ENCODE measurements around the gene SH2D6.
A peak's percentile ranks its signal among the peaks of the same experiment; 100 is the strongest.

The SH2D6 gene

DNA sequence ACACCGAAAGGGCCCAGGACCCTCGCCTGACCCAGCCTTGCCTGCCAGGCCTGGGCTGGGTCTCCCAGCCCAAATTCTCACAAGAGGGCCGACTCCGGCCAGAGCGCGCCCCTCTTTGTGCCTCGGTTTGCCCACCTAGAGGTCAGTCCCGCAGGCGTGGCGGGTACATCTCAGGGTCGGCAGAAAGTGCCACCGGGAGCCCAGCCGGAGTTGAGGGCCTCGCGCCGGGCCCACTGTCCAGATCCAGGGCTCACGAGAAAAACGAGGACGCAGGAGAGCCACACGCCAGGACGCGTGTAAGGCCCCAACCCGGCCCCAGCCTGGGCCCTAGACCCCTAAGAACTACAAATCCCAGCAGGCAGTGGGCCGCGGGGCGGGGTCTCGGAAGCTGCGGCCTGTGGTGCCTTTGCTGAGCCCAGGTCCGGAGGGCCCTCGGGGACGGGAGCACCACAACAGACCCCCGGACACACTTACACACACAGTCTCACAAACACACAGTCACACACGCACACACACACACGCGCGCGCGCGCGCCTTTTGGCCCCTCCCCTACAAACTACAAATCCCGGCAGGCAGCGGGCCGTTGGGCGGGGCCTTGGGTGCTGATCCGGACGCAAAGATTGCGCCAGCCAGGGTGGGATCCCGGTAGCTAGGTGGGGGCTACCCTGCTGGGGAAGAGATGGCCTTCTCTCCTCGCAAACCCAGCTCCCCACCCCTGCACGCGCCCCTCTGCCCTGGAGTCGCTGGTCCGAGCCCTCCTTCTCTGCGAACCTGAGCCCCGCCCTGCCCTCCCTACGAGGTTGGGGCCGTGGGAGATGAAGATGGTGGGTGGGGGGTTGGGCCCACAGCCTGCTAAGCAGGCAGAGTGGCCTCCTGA is at the start of gene SH2D6:
SH2D6 (plus strand) TSS at position 583 of the 877 bp plus-strand sequence. CDS start 10,752 bp downstream, outside the sequence.
- H3K79me2 ChIP-seq (ENCODE audit: low read length) = no peaks in the 10 kb centered on the region
- peak; percentile 83 for DNase-seq
- H3K4me1 ChIP-seq (ENCODE audit: low read length) = peaks cover 5% of the 10 kb centered on the region
- TF ChIP-seq, protein P1, sequence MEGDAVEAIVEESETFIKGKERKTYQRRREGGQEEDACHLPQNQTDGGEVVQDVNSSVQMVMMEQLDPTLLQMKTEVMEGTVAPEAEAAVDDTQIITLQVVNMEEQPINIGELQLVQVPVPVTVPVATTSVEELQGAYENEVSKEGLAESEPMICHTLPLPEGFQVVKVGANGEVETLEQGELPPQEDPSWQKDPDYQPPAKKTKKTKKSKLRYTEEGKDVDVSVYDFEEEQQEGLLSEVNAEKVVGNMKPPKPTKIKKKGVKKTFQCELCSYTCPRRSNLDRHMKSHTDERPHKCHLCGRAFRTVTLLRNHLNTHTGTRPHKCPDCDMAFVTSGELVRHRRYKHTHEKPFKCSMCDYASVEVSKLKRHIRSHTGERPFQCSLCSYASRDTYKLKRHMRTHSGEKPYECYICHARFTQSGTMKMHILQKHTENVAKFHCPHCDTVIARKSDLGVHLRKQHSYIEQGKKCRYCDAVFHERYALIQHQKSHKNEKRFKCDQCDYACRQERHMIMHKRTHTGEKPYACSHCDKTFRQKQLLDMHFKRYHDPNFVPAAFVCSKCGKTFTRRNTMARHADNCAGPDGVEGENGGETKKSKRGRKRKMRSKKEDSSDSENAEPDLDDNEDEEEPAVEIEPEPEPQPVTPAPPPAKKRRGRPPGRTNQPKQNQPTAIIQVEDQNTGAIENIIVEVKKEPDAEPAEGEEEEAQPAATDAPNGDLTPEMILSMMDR (IDR thresholded peaks at IDR 0.05; ENCODE audit: low read length) = no peak
- no peak for TF ChIP-seq EZH2 (optimal IDR thresholded peaks at IDR 0.05; ENCODE audit: low read depth, low read length)
- TF ChIP-seq EZH2phosphoT487 (IDR thresholded peaks at IDR 0.05; ENCODE audit: low read length) = no peak
- no peaks in the 10 kb centered on the region for H4K20me1 ChIP-seq (ENCODE audit: insufficient read depth, low read length)
- H3F3A ChIP-seq (ENCODE audit: insufficient read depth, low read length) = peaks cover 7% of the 10 kb centered on the region; the same call in 1 of the 2 replicates
- H2AFZ ChIP-seq (ENCODE audit: low read length) = peak within 1 kb of the TSS; percentile 99
- peak within 1 kb of the TSS; percentile 60; the same call in 1 of the 2 replicates for H3K27ac ChIP-seq (ENCODE audit: low read length)
- H3K4me2 ChIP-seq (ENCODE audit: low read depth, low read length) = peak within 1 kb of the TSS; percentile 99
- H3K9me2 ChIP-seq (replicated peaks; ENCODE audit: insufficient read depth, low read length) = no peaks in the 10 kb centered on the region
- no peaks in the 10 kb centered on the region for H3K27me3 ChIP-seq (replicated peaks; ENCODE audit: insufficient read depth, low read length)
- H3K9ac ChIP-seq (ENCODE audit: low read length) = peak within 1 kb of the TSS; percentile 84
- no peaks in the 10 kb centered on the region for H3K36me3 ChIP-seq (replicated peaks; ENCODE audit: insufficient read depth, low read length)
- peak within 1 kb of the TSS; percentile 79 for H3K4me3 ChIP-seq (ENCODE audit: low read length)
- H3K9me3 ChIP-seq (replicated peaks; ENCODE audit: insufficient read depth, low read length) = no peaks in the 10 kb centered on the region

DNA sequence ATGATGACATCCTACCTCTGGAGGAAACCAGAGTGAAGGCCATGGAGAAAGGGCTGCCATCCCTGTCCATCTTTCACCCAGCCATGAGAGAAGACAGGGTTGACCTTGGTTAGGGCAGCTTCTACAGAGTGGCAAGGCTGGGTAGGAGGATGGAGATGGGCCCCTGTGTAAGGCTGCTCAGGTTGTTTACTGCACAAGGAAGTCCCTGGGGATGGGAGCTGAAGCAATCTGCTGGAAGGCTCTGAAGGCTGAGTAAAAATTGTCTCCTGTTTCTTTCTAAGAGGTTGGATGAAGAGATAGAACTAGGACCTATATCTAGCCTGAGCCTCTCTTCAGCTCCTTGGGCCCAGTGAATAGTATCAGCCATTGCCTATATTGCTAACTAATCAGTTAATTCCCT is 49.6 kb upstream of the SH2D6 start:
- H3F3A ChIP-seq (ENCODE audit: insufficient read depth, low read length) = no peaks in the 10 kb centered on the region
- H3K4me3 ChIP-seq (ENCODE audit: low read length) = no peak overlapping the region
- H4K20me1 ChIP-seq (ENCODE audit: insufficient read depth, low read length) = no peaks in the 10 kb centered on the region
- no peaks in the 10 kb centered on the region for H3K36me3 ChIP-seq (replicated peaks; ENCODE audit: insufficient read depth, low read length)
- no peaks in the 10 kb centered on the region for H3K4me1 ChIP-seq (ENCODE audit: low read length)
- H3K27ac ChIP-seq (ENCODE audit: low read length) = no peak overlapping the region
- no peaks in the 10 kb centered on the region for H3K27me3 ChIP-seq (replicated peaks; ENCODE audit: insufficient read depth, low read length)
- no peak for TF ChIP-seq EZH2phosphoT487 (IDR thresholded peaks at IDR 0.05; ENCODE audit: low read length)
- TF ChIP-seq EZH2 (optimal IDR thresholded peaks at IDR 0.05; ENCODE audit: low read depth, low read length) = no peak
- TF ChIP-seq, protein P1 (IDR thresholded peaks at IDR 0.05; ENCODE audit: low read length) = no peak
- no peak overlapping the region for H3K9ac ChIP-seq (ENCODE audit: low read length)
- H3K9me3 ChIP-seq (replicated peaks; ENCODE audit: insufficient read depth, low read length) = no peaks in the 10 kb centered on the region
- no peak overlapping the region for H2AFZ ChIP-seq (ENCODE audit: low read length)
- no peak overlapping the region for H3K4me2 ChIP-seq (ENCODE audit: low read depth, low read length)
- no peaks in the 10 kb centered on the region for H3K79me2 ChIP-seq (ENCODE audit: low read length)
- no peaks in the 10 kb centered on the region for H3K9me2 ChIP-seq (replicated peaks; ENCODE audit: insufficient read depth, low read length)
- no peak for DNase-seq

DNA sequence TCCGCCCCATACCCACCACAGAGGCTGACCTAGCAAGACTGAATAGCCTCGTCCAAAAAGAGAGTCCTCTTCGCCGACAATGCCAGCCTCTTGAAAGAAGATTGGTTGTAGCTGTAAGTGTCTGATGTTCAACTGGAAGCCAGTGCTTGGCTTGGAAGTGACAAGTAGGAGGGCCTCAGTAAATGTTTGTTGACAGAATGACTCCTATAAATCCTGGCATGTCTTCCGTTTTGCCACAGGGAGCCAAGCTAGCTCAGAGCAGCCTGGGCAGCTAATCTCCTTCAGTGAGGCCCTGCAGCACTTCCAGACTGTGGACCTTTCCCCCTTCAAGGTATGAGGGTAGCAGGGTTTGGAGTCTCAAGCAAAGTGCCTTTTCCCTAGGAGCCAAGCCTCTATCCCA is 49.0 kb upstream of the SH2D6 start:
- DNase-seq = no peak
- Histone ChIP-seq H2AFZ (ENCODE audit: low read length) (no peak overlapping the region), H3K27ac (ENCODE audit: low read length) (no peak overlapping the region), H3K79me2 (ENCODE audit: low read length) (no peaks in the 10 kb centered on the region), H3K4me2 (ENCODE audit: low read depth, low read length) (no peak overlapping the region), H3K9me3 (replicated peaks; ENCODE audit: insufficient read depth, low read length) (no peaks in the 10 kb centered on the region), H3F3A (ENCODE audit: insufficient read depth, low read length) (no peaks in the 10 kb centered on the region), H3K9ac (ENCODE audit: low read length) (no peak overlapping the region), H3K36me3 (replicated peaks; ENCODE audit: insufficient read depth, low read length) (no peaks in the 10 kb centered on the region), H4K20me1 (ENCODE audit: insufficient read depth, low read length) (no peaks in the 10 kb centered on the region), H3K27me3 (replicated peaks; ENCODE audit: insufficient read depth, low read length) (no peaks in the 10 kb centered on the region), H3K9me2 (replicated peaks; ENCODE audit: insufficient read depth, low read length) (no peaks in the 10 kb centered on the region), H3K4me3 (ENCODE audit: low read length) (no peak overlapping the region), H3K4me1 (ENCODE audit: low read length) (no peaks in the 10 kb centered on the region)
- TF ChIP-seq, protein P1 (IDR thresholded peaks at IDR 0.05; ENCODE audit: low read length) = no peak
- TF ChIP-seq EZH2phosphoT487 (IDR thresholded peaks at IDR 0.05; ENCODE audit: low read length) (no peak), EZH2 (optimal IDR thresholded peaks at IDR 0.05; ENCODE audit: low read depth, low read length) (no peak)

Measured in MM.1S (cell line).